ENCODE results near the gene VPS72.

The VPS72 gene

DNA sequence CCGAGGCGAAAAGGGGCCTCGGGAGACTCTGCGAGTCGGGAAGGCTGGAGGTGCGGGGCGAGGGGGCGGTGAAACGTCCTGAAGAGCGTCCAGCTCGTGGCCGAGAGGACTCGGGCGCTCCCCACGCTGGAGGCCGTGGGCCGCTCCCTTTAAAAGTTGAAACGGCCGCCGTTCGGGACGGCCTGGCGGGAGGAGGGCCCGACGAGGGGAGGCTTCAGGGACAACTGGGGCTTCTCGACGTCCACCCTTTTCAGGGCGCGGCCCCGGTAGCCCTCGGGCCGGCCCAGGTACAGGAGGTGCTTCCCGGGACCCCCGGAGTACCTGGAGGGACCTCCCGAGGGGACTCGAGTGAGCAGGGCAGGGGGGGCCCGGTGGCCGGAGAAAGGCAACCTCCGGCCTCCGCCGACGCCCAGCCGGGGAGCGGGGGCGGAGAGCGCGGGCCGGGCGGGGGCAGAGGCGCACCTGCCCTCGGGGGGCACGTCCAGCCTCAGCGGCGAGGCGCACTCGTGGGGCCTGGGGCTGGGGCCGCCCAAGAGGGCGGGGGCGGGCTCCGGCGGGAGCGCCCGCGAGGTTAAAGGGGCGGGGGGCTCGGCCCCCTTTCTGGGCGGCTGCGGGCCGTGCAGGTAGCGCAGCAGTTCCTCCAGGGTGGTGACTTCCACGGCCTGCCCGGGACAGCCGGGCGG lies 57.5 kb downstream of the VPS72 start (continued):
- TF ChIP-seq BCL11A (tag by site-specific recombination; IDR thresholded peaks at IDR 0.05; ENCODE audit: low read depth), result no peak
- TF ChIP-seq OVOL3 (tag by site-specific recombination; IDR thresholded peaks at IDR 0.05), result no peak

DNA sequence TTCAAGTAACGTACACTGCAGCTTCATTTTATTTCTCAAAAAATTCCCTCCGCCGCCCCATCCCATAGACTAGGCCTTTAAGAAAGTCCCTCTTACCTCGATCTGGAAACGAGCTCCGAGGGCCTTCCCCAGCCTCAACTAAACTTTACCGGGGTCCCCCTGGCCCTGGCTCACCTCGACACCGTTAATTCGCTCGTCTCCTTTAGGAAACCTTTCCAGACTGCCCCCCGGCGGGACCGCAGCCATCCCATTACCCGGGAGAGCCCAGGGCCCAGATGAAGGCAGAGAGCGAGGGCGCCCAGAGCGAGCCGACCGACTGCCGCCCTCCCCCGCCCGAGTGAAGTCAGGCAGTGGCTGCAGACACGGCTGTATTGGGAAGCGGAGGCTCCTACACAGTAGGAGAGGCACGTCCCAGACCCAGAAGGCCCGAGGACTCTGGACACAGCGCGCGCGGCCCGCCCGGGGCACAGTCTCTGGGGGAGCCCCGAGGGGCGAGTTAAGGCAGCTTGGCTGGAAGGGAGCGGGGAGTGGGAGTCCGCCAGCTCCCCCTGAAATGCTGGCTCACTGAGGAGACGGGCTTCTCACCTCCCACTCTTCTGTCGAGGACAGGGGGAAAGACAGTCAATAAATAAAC lies 58.2 kb downstream of the VPS72 start:
- H3K4me3 ChIP-seq (ENCODE audit: low read depth, low read length), result no peak overlapping the region
- ChIA-PET CTCF (interaction anchor here (1.1 kb wide), 1 partner anchor 69 kb away, joined by 3 read pairs; no protein-coding TSS in a partner anchor), POLR2A (no interaction called here)

DNA sequence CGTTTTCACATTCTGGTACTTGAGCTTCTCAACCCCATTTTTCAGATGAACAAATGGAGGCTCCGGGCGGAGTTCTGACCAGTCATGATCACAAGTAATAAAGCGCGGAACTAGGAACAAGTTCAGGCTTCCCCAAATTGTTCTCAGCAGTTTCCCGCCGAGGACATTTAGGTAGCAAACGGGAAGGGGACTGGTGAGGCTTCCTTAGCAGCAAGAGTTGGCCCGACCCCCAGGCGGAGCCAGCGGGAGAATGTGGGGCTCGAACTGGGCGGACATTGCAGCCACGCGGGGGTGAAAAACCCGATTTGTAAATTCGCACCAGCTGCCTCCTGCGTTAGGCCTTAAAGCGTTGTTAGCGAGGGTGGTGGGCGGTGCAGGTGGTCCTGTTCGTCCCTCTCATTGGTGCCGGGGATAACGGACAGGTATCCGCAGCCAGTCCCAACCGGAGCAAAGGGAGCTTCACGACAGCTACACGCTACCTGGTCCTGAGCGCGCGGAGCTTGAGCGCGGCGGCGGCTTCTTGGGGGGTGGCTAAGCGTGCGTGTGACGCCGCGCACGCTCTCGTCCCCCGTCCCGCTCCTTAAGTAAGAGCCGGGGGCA lies 58.9 kb downstream of the VPS72 start:
- ChIA-PET POLR2A (no interaction called here), CTCF (interaction anchor here (1.1 kb wide), 1 partner anchor 68 kb away, joined by 3 read pairs; no protein-coding TSS in a partner anchor)
- no peaks in the 10 kb centered on the region for H3K9me3 ChIP-seq (ENCODE audit: control insufficient read depth, insufficient read depth, low read depth, low read length)
- H3K36me3 ChIP-seq (ENCODE audit: control insufficient read depth in 2 of 2, insufficient read depth in 1 of 2, low read length in 2 of 2), result peaks cover 0 to 34% of the 10 kb centered on the region in 2 experiments; a peak in 1 of 3 replicates
- H3K4me3 ChIP-seq (ENCODE audit: low read depth, low read length), result no peak overlapping the region
- H3K27ac ChIP-seq (ENCODE audit: extremely low read depth, low read depth, low read length), result no peak overlapping the region
- H3K4me1 ChIP-seq (ENCODE audit: control insufficient read depth, insufficient read depth, low read length), result 0 out of 2 replicates have a peak, but pooled peaks cover 2% of the 10 kb centered on the region
- TF ChIP-seq, protein P1, sequence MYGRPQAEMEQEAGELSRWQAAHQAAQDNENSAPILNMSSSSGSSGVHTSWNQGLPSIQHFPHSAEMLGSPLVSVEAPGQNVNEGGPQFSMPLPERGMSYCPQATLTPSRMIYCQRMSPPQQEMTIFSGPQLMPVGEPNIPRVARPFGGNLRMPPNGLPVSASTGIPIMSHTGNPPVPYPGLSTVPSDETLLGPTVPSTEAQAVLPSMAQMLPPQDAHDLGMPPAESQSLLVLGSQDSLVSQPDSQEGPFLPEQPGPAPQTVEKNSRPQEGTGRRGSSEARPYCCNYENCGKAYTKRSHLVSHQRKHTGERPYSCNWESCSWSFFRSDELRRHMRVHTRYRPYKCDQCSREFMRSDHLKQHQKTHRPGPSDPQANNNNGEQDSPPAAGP (tag by site-specific recombination; IDR thresholded peaks at IDR 0.05), result no peak
- TF ChIP-seq ZNF26 (tag by site-specific recombination; IDR thresholded peaks at IDR 0.05), result no peak
- no peak for TF ChIP-seq OSR2 (tag by site-specific recombination; IDR thresholded peaks at IDR 0.05)
- TF ChIP-seq TCF7L2 (IDR thresholded peaks at IDR 0.05; ENCODE audit: borderline replicate concordance, low read depth, low read length), result no peak
- TF ChIP-seq ZNF621 (tag by site-specific recombination; IDR thresholded peaks at IDR 0.05), result no peak
- no peak for TF ChIP-seq ZNF423 (tag by site-specific recombination; IDR thresholded peaks at IDR 0.05)
- no peak for TF ChIP-seq ZNF10 (tag by site-specific recombination; IDR thresholded peaks at IDR 0.05)
- TF ChIP-seq ZNF747 (tag by site-specific recombination; IDR thresholded peaks at IDR 0.05), result no peak
- no peak for TF ChIP-seq ZSCAN4 (tag by site-specific recombination; IDR thresholded peaks at IDR 0.05)

More for the DNA sequence above, 58.2 kb downstream of the VPS72 start:
- H3K27ac ChIP-seq (ENCODE audit: extremely low read depth, low read depth, low read length), result no peak overlapping the region
- H3K9me3 ChIP-seq (ENCODE audit: control insufficient read depth, insufficient read depth, low read depth, low read length), result no peaks in the 10 kb centered on the region
- H3K36me3 ChIP-seq (ENCODE audit: control insufficient read depth in 2 of 2, insufficient read depth in 1 of 2, low read length in 2 of 2), result peaks cover 0 to 41% of the 10 kb centered on the region in 2 experiments; a peak in 1 of 3 replicates
- no peak for TF ChIP-seq ZNF121 (tag by site-specific recombination; IDR thresholded peaks at IDR 0.05)
- TF ChIP-seq ZBTB17 (tag by site-specific recombination; IDR thresholded peaks at IDR 0.05), result no peak
- TF ChIP-seq ZSCAN16 (tag by site-specific recombination; IDR thresholded peaks at IDR 0.05), result no peak
- TF ChIP-seq ZNF280D (tag by site-specific recombination; IDR thresholded peaks at IDR 0.05), result no peak
- TF ChIP-seq GLIS2 (tag by site-specific recombination; IDR thresholded peaks at IDR 0.05), result no peak
- TF ChIP-seq ZNF677 (tag by site-specific recombination; IDR thresholded peaks at IDR 0.05), result no peak
- no peak for TF ChIP-seq ZBTB7A (tag by site-specific recombination; IDR thresholded peaks at IDR 0.05; ENCODE audit: low read depth)
- no peak for TF ChIP-seq PRDM6 (tag by site-specific recombination; IDR thresholded peaks at IDR 0.05)
- TF ChIP-seq KLF1 (tag by site-specific recombination; IDR thresholded peaks at IDR 0.05), result no peak
- TF ChIP-seq ZFP3 (tag by site-specific recombination; IDR thresholded peaks at IDR 0.05; ENCODE audit: low read depth), result no peak
- TF ChIP-seq ZNF792 (tag by site-specific recombination; IDR thresholded peaks at IDR 0.05), result no peak
- no peak for TF ChIP-seq ZFHX2 (tag by site-specific recombination; conservative IDR thresholded peaks at IDR 0.05)
- TF ChIP-seq ZNF155 (tag by site-specific recombination; IDR thresholded peaks at IDR 0.05), result no peak
- TF ChIP-seq ZIC2 (tag by site-specific recombination; IDR thresholded peaks at IDR 0.05), result no peak
- TF ChIP-seq BCL11A (tag by site-specific recombination; IDR thresholded peaks at IDR 0.05; ENCODE audit: low read depth), result no peak
- no peaks in the 10 kb centered on the region for H3K4me1 ChIP-seq (ENCODE audit: control insufficient read depth, insufficient read depth, low read length)
